ENCODE measurements around the gene CEBPA.

Gene CEBPA

GRCh38 chr19:33345163-33345562 is 42.8 kb upstream of the CEBPA start:
- no peak for TF ChIP-seq CTCF (IDR thresholded peaks at IDR 0.05; ENCODE audit: low read depth, low read length)
- H3K4me3 ChIP-seq (ENCODE audit: low read depth, low read length): no peak overlapping the region

GRCh38 chr19:33344573-33344925 is 42.2 kb upstream of the CEBPA start:
- no peak for TF ChIP-seq CTCF (IDR thresholded peaks at IDR 0.05; ENCODE audit: low read depth, low read length)
- H3K4me3 ChIP-seq (ENCODE audit: low read depth, low read length): no peak overlapping the region

- no peak for TF ChIP-seq CTCF (IDR thresholded peaks at IDR 0.05; ENCODE audit: low read depth, low read length)
- no peak overlapping the region for H3K4me3 ChIP-seq (ENCODE audit: low read depth, low read length)
Observed at GRCh38 chr19:33343859-33344572, 41.7 kb upstream of the CEBPA start.

GRCh38 chr19:33343301-33343700 is 41.0 kb upstream of the CEBPA start:
- TF ChIP-seq CTCF (IDR thresholded peaks at IDR 0.05; ENCODE audit: low read depth, low read length): no peak
- no peak overlapping the region for H3K4me3 ChIP-seq (ENCODE audit: low read depth, low read length)

- no peak for TF ChIP-seq CTCF (IDR thresholded peaks at IDR 0.05; ENCODE audit: low read depth, low read length)
- H3K4me3 ChIP-seq (ENCODE audit: low read depth, low read length): no peak overlapping the region
Observed at GRCh38 chr19:33340991-33341390, 38.7 kb upstream of the CEBPA start.

GRCh38 chr19:33339016-33339984 is 37.0 kb upstream of the CEBPA start:
- no peak overlapping the region for H3K4me3 ChIP-seq (ENCODE audit: low read depth, low read length)
- TF ChIP-seq CTCF (IDR thresholded peaks at IDR 0.05; ENCODE audit: low read depth, low read length): no peak

GRCh38 chr19:33335446-33335845 is 33.1 kb upstream of the CEBPA start:
- H3K4me3 ChIP-seq (ENCODE audit: low read depth, low read length): no peak overlapping the region
- no peak for TF ChIP-seq CTCF (IDR thresholded peaks at IDR 0.05; ENCODE audit: low read depth, low read length)
